ENCODE measurements around the gene AQP3.
"Not testable (repeated sequence)": the region's sequence is repeated elsewhere in the genome, so short reads cannot be mapped to it uniquely, and the experiment has no call there.

Gene AQP3

DNA sequence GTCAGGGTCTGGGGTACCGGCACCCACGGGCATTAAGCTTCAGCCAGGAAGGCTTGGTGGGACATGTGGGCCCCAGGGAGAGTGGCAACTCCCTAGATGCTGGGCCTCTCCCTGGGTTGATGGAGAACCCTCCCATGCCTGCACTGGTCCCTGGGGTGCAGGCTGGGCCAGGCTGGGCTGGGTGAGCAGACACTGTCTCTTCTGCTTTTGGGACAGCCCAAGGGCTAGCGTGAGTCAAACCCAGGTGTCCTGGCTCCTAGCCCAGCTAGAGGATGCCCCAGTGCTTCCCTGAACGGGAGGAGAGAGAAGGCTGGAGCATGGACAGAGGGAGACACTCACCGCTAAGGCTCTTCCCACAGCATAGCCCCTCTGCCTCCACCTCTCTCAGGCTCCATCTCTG is 39.3 kb downstream of the AQP3 start:
- no peak for DNase-seq

DNA sequence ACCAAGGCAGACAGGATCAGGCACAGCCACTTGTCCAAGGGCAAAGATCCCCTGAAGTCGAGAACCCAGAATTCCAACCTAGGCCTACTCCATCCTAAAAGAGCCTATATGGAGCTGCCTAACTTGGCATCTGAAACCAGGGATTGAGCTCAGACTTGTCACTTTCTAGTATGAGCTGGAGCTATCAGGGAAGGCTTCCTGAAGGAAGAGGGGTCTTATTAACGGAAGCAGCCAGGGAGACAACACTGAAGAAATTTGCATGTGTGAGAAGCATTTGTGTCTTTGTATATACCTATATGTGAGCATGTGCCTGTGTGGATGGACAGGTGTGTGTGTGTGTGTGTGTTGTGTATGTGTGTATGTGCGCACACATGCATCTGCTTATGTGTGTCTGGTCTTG is 40.3 kb downstream of the AQP3 start:
- no peak for DNase-seq

- no peak for DNase-seq
Observed at GRCh38 chr9:33404788-33405362, 42.5 kb downstream of the AQP3 start.

GRCh38 chr9:33403941-33404787 is 43.2 kb downstream of the AQP3 start:
- DNase-seq, result no peak

DNA sequence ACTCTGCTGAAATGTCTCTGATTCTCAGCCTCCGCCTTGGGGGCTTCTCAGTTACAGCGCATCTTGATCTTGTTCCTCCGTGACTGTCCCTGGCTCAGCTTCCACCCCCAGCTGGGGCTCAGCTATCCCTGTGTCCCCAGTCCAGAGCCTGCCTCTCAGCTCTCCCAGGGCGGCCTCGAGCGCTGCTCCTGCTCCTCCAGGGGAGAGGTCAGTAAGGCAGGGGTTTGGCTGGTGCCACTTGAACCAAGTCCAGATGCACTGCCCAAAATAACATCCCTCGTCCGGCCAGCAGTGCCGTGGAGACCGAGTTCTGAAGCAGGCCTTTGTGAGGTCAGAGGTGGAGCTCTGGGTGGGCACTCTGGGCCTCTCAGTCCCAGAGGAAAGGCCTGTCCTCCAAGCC is 45.0 kb downstream of the AQP3 start, which contains the start of gene AQP7:
AQP7 (minus strand) TSS at position 198 of the 400 bp plus-strand sequence. CDS start 1,306 bp downstream, outside the sequence.
- DNase-seq, result not testable (repeated sequence)

- not testable (repeated sequence) for DNase-seq
Observed at GRCh38 chr9:33401809-33402208, 45.6 kb downstream of the AQP3 start.

DNA sequence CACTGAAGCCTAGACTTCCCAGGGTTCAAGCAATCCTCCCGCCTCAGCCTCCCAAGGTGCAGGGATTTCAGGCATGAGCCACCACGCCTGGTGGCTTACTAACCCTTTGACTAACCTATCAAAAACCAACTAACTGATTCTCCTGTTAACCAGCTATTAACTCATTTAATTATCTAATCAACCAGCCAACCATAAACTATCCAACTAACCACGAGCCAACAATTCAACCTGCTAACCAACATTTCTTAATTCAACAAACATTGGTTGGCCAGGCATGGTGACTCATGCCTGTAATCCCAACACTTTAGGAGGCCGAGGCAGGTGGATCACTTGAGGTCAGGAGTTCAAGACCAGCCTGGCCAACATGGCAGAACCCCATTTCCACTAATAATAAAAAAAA is 48.3 kb downstream of the AQP3 start:
- DNase-seq, result not testable (repeated sequence)

GRCh38 chr9:33397801-33398200 is 49.6 kb downstream of the AQP3 start:
- DNase-seq, result not testable (repeated sequence)

GRCh38 chr9:33395159-33395879 is 52.1 kb downstream of the AQP3 start:
- not testable (repeated sequence) for DNase-seq

GRCh38 chr9:33393986-33394385 is 53.4 kb downstream of the AQP3 start:
- DNase-seq, result not testable (repeated sequence)

DNA sequence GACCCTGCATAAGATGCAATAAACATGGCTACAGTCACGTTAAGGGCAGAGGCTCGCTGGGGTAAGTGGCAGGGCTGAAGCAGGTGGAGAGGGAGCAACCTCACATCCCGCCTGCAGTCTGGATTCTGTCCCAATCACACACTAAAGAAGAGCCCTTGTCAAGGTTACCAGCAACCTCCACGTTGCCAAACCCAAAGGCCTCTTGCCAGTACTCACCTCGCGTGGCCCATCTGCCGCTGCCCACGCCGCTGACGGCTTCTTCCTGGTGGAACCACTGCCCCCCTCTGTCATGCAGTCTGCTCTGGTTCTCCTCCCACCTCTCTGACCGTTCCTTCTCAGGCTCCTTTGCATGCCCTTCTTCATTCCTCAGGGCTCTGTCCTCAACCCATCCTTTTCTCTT is 53.8 kb downstream of the AQP3 start:
- DNase-seq, result no peak

- DNase-seq, result not testable (repeated sequence)
Observed at GRCh38 chr9:33392591-33393021, 54.8 kb downstream of the AQP3 start.

Measured in NCI-H2227 treated with DMSO at 0.1 percent for 48 hours (cell line).